HG02943 (cell line): ENCODE data around the gene LIF.

Experiments used
- ATAC-seq: cut with Tn5 transposase; IDR thresholded peaks from one replicate; pipeline ENCODE4 v1.9.1; 2021; ENCODE audit warnings: mild to moderate bottlenecking, low read depth, moderate library complexity; ENCODE audit not compliant: unreplicated experiment

Gene LIF

DNA sequence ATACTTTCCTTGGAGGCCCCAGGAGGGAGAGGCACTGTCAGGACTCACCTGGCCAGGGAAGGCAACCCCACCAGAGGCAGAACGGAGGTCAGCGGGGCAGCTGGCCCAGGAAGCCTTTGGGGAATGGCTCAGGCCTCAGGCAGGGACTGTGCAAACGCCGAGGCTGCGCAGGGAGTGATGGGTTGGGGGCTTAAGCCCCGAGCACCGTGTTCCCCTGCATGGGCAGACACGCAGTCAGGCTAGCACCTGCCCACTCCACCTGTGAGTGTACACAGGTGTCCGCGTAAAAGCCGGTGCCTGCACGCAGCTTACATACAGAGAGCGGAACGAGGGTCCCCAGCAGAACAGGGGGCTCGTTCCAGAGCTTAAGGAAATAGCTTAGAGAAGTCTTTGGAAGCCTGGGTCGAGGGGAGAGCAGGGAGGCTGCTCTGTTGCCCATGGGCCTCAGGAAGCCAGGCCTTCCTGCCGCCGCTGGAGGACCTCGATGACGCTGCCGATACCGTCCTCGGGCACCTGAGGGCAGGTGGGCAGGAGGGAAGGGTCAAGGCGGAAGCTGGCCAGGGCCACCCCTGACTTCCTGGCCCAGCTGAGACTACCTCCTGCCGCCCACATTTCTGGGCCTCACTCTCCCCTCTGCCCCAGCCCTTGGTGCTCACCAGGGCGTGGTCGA, 38.8 kb upstream of the LIF start:
- no peak for ATAC-seq

DNA sequence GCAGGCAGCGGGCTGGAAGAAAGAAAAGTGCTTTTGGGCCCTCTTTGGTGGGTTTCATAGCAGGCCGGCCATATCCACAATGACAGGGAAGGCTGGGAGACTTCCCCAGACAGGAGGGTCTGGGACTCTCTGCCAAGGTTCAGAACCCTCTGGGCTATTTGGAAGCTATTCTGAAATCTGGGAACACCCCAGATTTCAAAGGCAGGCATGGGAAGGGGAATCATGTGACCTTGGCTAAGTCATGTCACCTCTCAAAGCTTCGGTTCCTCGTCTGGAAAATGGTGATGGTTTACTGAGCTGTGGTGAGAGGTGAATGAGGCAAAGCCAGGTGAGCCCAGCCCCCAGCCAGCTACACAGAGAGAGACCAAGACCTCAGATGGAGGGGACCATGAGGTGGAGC, 38.1 kb upstream of the LIF start:
- no peak for ATAC-seq

DNA sequence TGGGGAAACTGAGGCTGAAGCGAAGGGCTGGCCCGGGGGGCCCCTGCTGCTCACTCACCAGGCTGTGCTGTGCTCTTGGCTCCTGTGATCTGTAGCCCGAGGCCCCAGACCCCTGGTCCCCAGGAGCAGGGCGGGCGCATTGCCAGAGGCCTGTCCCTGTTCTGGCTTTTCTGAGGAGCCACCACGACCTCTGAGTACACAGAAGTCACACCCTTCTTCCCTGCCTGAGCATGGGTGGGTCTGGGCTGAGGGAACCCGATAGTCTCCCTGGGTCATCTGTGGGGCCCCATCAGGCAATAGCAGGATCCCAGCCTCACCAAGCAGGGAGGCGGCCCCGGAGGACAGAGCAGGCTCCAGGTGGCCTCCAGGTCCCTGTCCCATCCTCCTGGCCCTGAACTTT, 37.6 kb upstream of the LIF start:
- ATAC-seq: no peak

GRCh38 chr22:30283342-30283741, 36.8 kb upstream of the LIF start:
- no peak for ATAC-seq

- ATAC-seq: no peak
Observed at GRCh38 chr22:30282616-30283046, 36.1 kb upstream of the LIF start.

GRCh38 chr22:30280505-30280904, 33.9 kb upstream of the LIF start:
- no peak for ATAC-seq

DNA sequence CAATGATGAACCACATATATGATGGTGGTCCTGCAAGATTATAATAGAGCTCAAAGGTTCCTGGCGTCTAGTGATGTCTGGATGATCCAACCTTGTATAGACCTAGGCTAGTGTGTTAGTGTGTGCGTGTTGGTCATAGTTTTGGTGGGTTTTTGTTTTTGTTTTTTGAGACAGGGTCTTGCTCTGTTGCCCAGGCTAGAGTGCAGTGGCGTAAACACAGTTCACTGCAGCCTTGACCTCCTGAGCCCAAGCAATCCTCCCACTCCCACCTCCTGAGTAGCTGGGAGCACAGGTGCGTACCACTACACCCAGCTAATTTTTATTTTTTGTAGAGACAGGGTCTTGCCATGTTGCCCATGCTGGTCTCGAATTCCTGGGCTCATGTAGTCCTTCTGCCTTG, 33.4 kb upstream of the LIF start:
- no peak for ATAC-seq

DNA sequence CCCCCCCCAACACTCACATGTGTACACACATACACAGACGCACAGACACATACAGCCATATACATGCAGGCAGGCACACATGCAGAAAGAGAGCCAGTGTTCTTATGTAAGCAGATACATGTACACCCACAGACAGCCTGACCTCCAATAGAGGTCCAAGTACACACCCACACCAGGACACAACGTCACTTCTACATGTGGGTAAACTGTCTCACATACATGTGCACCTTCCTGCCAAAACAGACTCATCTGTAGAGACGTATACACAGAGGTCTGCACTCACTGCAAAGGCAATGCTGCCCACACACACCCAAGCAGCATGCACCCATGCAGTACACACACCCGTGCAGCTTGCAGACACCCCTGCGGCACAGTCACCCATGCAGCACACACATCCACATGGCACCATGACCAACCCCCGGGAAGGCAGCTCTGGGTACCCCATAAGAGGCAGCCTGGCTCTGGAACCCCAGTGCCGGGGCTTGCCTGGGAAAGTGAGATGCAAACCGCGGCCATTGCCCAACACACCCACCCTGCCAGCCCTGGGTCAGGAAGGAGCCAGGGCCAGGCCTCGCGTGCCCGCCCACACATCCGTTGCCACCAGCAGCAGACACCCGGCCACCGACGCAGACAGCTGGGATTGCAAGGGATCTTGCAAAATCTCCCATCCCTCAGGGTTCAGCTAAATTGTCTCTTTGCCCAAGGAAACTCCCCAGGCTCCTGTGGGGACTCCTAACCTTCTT, 32.7 kb upstream of the LIF start:
- ATAC-seq: no peak

DNA sequence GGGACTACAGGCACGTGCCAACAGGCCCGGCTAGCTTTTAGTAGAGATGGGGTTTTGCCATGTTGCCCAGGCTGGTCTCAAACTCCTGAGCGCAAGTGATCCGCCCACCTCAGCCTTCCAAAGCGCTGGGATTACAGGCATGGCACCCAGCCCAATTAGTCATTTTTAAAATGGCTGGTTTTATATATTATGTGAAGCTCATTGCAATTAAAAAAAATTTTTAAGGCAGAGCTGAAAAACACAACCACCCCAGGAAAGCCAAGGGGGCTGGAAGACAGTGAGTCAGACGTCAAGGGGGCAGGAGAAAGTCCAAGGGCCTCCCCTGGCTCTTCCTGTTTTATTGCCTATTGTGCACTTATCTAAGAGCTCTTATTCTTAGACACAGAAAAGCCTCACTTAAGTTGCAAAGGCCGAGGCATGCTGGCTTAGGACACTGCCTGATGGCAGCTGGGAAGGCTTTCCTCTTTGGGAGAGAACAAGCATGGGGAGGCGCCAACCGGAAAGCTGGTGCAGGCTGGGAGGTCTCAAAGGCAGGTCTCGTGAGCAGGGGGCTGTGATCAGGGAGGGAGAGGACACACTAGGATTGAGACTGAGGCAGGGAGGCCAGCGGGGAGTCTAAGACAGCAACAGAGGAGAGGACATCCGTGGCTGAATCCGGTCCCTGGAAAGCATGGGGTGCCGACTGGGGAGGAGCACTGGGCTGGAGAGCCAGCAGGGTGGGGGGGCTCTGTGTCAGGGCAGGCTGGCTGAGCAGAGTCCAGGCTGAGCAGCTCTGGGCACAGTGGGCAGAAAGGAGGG, 31.2 kb upstream of the LIF start:
- ATAC-seq: no peak

GRCh38 chr22:30276039-30276438, 29.5 kb upstream of the LIF start:
- ATAC-seq: no peak

DNA sequence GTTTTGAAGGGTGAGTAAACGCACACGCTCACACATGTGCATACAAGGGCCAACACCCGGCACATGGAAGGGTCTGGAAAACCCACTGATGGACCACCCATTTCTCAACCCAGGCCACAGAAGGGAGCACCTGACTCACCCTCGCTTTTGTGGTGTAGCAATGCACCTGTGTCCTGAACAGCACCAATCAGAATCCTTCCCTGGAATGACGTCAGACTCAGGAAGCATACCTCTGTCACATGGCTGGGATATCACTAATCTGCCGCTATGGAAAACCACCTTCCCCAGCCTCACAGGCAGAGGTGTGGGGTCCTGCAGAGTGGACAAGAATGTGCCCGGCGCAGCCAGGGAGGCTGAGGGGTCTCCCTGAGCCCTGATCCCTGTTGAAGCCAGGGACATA, 29.1 kb upstream of the LIF start:
- ATAC-seq: no peak

GRCh38 chr22:30274437-30274812, 27.9 kb upstream of the LIF start:
- no peak for ATAC-seq

GRCh38 chr22:30273711-30274436, 27.3 kb upstream of the LIF start:
- ATAC-seq: no peak

GRCh38 chr22:30272781-30273601, 26.4 kb upstream of the LIF start:
- ATAC-seq: no peak

DNA sequence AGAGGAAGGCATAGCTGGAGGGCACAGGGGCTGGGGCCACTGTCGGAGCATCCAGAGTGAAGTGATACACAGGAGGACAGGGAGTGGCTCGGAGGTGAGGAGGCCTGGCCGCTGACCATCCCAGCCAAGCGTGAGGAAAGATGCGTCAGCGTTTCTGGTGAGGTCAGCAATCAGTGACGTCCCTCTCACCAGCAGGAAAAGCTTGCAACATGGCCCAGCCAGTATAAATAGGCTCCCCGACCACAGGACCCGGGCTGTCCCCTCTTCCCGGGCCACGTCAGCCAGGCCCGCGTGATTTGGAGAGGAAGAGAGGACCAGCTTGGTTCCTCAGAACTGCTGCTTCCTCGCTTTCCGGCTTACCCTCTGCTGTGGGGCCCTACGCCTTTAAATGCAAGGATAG, 24.3 kb upstream of the LIF start:
- ATAC-seq: no peak

- no peak for ATAC-seq
Observed at GRCh38 chr22:30268331-30268730, 21.8 kb upstream of the LIF start.

GRCh38 chr22:30267382-30268302, 21.1 kb upstream of the LIF start:
- no peak for ATAC-seq

- ATAC-seq: no peak
Observed at GRCh38 chr22:30266445-30267381, 20.2 kb upstream of the LIF start, which contains the start of gene OSM. TSS of gene OSM (minus strand) at chr22:30266851. CDS start at chr22:30266799, 52 bp downstream.
